GM12801 (cell line): ENCODE results near the gene TM4SF20.

Experiments used
- CTCF ChIP-seq: IDR thresholded peaks from one replicate; pipeline ENCODE4 v1.5.1; 2011; ENCODE audit warnings: control low read depth; ENCODE audit not compliant: insufficient read length; ENCODE audit errors: extremely low read depth

The TM4SF20 gene, protein sequence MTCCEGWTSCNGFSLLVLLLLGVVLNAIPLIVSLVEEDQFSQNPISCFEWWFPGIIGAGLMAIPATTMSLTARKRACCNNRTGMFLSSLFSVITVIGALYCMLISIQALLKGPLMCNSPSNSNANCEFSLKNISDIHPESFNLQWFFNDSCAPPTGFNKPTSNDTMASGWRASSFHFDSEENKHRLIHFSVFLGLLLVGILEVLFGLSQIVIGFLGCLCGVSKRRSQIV

GRCh38 chr2:227379095-227379494 lies at the start of gene TM4SF20:
TM4SF20 (minus strand) TSS chr2:227379306; CDS start chr2:227379268, 38 bp downstream.
- TF ChIP-seq CTCF: no peak

DNA sequence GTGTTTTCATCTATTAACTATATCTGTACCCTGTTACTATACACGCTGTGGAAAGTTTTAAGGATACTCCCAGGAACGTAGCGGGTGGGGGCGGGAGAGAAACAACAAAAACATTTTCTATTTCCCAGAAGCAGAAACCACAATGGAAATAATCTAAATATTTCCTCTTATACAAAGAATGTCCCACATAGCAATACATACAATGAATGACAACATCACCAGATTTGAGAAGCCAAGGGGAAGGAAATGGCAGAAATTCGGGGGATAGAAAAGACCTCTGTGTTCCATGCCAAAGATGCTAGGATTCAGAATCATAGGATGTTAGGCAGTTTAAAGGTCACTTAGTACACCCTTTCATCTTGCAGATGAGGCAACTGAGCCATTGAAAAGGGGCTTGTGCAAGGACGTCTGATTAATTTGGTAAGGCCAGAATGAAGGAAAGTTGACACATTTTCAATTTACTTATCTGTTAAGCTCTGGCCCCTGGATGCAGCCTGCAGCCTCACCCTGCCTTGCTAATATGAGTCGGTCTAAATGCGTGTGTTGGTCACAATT lies 49.7 kb upstream of the TM4SF20 start:
- TF ChIP-seq CTCF: no peak

DNA sequence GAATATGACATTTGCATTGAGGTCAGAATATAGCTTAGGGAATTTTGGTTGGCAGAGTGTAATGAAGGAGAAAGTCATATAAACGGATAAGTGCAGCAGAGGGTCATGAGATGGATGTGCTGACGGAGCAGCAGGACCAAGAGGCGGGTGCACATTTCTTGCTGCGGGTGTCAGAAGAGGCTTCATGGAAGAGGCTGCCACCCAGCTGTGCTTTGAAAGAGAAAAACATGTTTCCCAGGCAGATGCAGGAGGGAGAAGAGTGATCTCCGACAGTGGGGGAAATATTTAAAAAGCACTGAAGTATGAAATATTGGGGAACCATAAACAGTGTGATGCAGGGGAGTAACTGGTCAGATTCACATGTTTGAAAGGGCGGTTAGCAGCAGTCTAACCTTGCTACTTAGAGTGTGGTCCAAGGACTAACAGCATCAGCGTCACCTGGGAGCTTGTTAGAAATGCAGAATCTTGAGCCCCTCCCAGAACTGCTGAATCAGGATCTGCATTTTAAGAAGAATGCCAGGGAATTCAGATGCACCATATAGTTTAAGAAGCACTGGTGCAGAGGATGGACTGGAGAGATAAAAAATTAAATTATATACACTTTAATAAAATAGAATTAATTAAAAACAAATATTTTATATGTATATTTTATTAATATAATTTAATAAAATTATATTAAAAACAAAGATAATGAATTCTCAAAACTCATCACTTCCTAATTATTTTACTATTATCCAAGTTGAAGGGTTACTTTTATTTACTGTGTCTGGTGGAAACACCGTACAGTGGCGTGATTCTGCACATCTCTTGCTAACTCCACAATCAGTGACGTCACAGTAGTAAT lies 44.8 kb upstream of the TM4SF20 start:
- TF ChIP-seq CTCF: no peak

- no peak for TF ChIP-seq CTCF
These were observed 41.3 kb upstream of the TM4SF20 start for GRCh38 chr2:227420087-227421052.

- no peak for TF ChIP-seq CTCF
These were observed 37.6 kb upstream of the TM4SF20 start for GRCh38 chr2:227416701-227417100.

GRCh38 chr2:227415538-227416424 lies 36.7 kb upstream of the TM4SF20 start:
- TF ChIP-seq CTCF: no peak
